22Rv1 (cell line): ENCODE data around the gene HPD.

Source experiments
- CTCF ChIP-seq: fragments of 450-650 bp; IDR thresholded peaks from 2 replicates; pipeline ENCODE4 v1.5.1; 2017; ENCODE audit warnings: mild to moderate bottlenecking
- ZFX ChIP-seq: fragments of 450-650 bp; IDR thresholded peaks from 2 replicates; pipeline ENCODE4 v1.6.1; 2017; ENCODE audit warnings: antibody characterized with exemption, borderline replicate concordance

DNA sequence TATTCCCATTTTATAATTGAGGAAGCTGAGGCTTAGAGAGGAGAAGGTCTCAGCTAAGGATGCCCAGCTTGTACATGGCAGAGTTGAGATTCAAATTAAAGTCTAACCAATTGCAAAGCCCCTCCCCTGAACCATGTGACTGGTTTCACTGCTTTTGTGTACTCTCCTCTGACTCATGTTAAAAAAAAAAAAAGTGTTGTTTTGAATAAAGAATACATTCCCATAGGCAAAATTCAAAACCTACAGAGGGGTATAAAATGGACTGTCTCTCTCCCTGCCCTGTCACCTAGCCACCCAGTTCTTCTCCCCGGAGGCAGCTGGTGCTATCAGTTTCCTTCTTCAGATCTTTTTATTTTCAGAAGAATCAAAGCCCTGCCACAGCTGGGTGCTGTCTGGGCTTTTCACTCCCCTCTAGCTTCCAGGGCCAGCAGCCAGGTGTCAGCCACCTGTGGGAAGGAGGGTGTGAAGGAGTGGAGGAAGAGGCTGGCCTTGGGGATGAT lies 35.4 kb upstream of the HPD start:
- TF ChIP-seq CTCF (no peak), ZFX (no peak)
